ENCODE measurements around the gene CDK9. TPM values are rescaled to one million over a fixed set of nuclear protein-coding genes. Genes with fewer than 3 reads are reported as not detected.

CDK9 gene
- total and polyA plus RNA-seq, 2 experiments from 2014 or later, result 58.5 to 84.3 TPM

GRCh38 chr9:127790094-127790855 lies 4.4 kb downstream of the CDK9 start:
- ATAC-seq (no peak), DNase-seq (ENCODE audit: low spot score) (no peak)
- H3K36me3 Mint-ChIP-seq (ENCODE audit: low read depth), result peaks cover 63% of the 10 kb centered on the region
- Histone ChIP-seq H3K4me1 (ENCODE audit: insufficient read depth) (peaks cover 11% of the 10 kb centered on the region), H3K36me3 (ENCODE audit: insufficient read depth) (peaks cover 56% of the 10 kb centered on the region), H3K79me2 (replicated peaks; ENCODE audit: insufficient read depth) (peaks cover 35% of the 10 kb centered on the region), H3K4me3 (no peak overlapping the region), H3K4me2 (no peak overlapping the region), H3K27ac (ENCODE audit: low read depth) (no peak overlapping the region), H3K9me2 (ENCODE audit: insufficient read depth) (no peaks in the 10 kb centered on the region), H3F3A (replicated peaks; ENCODE audit: low read depth) (peaks cover 52% of the 10 kb centered on the region), H3K27me3 (ENCODE audit: insufficient read depth) (no peaks in the 10 kb centered on the region), H2AFZ (no peak overlapping the region), H4K20me1 (replicated peaks; ENCODE audit: insufficient read depth) (peaks cover 30% of the 10 kb centered on the region)
- H3K27ac Mint-ChIP-seq, result no peak overlapping the region
- H3K9me3 Mint-ChIP-seq, result no peaks in the 10 kb centered on the region
- no peak for TF ChIP-seq REST (IDR thresholded peaks at IDR 0.05; ENCODE audit: unreplicated experiment)
- TF ChIP-seq STAT1 (IDR thresholded peaks at IDR 0.05; ENCODE audit: unreplicated experiment), result no peak
- peaks cover 13% of the 10 kb centered on the region for H3K4me1 Mint-ChIP-seq
- H3K27me3 Mint-ChIP-seq (ENCODE audit: insufficient read depth, low read depth, poor library complexity), result peaks cover 9% of the 10 kb centered on the region
- H3K4me3 Mint-ChIP-seq, result no peak overlapping the region

GRCh38 chr9:127791085-127791484 lies 5.3 kb downstream of the CDK9 start:
- H3K4me3 ChIP-seq, result no peak overlapping the region
- TF ChIP-seq STAT1 (IDR thresholded peaks at IDR 0.05; ENCODE audit: unreplicated experiment) (no peak), CTCF (conservative IDR thresholded peaks at IDR 0.05; ENCODE audit: low read depth in 2 of 2) (0 out of 4 replicates have a peak, but pooled peaks of 1 of the 2 experiments have one; percentile 9)
- no peak for ATAC-seq
- Mint-ChIP-seq H3K4me3 (no peak overlapping the region), H3K36me3 (ENCODE audit: low read depth) (peaks cover 63% of the 10 kb centered on the region), H3K9me3 (no peaks in the 10 kb centered on the region), H3K27me3 (ENCODE audit: insufficient read depth, low read depth, poor library complexity) (peaks cover 11% of the 10 kb centered on the region), H3K27ac (no peak overlapping the region), H3K4me1 (peaks cover 13% of the 10 kb centered on the region)
- no peaks in the 10 kb centered on the region for H3K9me2 ChIP-seq (ENCODE audit: insufficient read depth)
- no peaks in the 10 kb centered on the region for H3K27me3 ChIP-seq (ENCODE audit: insufficient read depth)
- peaks cover 54% of the 10 kb centered on the region for H3F3A ChIP-seq (replicated peaks; ENCODE audit: low read depth)
- H3K4me1 ChIP-seq (ENCODE audit: insufficient read depth), result peaks cover 11% of the 10 kb centered on the region
- peaks cover 34% of the 10 kb centered on the region for H3K79me2 ChIP-seq (replicated peaks; ENCODE audit: insufficient read depth)
- H4K20me1 ChIP-seq (replicated peaks; ENCODE audit: insufficient read depth), result peaks cover 30% of the 10 kb centered on the region
- no peak overlapping the region for H3K4me2 ChIP-seq
- H3K36me3 ChIP-seq (ENCODE audit: insufficient read depth), result peaks cover 56% of the 10 kb centered on the region
- H2AFZ ChIP-seq, result no peak overlapping the region
- DNase-seq (ENCODE audit: low spot score), result no peak
- no peak overlapping the region for H3K27ac ChIP-seq (ENCODE audit: low read depth)
